ENCODE data around the gene FRMD4A.
"Not testable (repeated sequence)": the region's sequence is repeated elsewhere in the genome, so short reads cannot be mapped to it uniquely, and the experiment has no call there.

The FRMD4A gene

GRCh38 chr10:14253711-14254110, 77.0 kb downstream of the FRMD4A start:
- H3K27me3 Mint-ChIP-seq, result peaks cover 11% of the 10 kb centered on the region
- H3K4me3 Mint-ChIP-seq, result no peak overlapping the region
- no peaks in the 10 kb centered on the region for H3K9me3 Mint-ChIP-seq
- no peak overlapping the region for H3K27ac Mint-ChIP-seq
- CTCF ChIA-PET, result no interaction called here
- no peaks in the 10 kb centered on the region for H3K4me1 Mint-ChIP-seq
- DNase-seq, result no peak
- no peaks in the 10 kb centered on the region for H3K36me3 Mint-ChIP-seq

DNA sequence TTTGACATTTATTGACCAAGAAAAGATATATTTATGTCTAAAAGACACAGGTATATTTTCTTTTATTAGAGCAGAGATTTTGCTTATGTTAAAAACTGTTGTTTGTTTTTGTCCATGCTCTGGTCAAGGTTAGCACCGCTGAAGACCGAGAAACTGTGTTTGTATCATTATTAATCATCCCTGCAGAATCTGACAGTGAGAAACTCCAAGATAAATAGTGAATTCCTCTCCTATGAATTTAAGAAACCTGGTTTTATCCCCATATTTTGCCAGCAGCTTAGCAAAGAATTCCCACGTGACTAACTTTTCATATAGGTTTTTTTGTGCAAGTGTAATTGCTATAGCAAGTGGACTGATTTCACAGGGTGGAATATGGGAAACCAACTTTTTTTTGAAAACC, 77.6 kb downstream of the FRMD4A start:
- H3K27ac Mint-ChIP-seq, result no peak overlapping the region
- H3K27me3 Mint-ChIP-seq, result peaks cover 11% of the 10 kb centered on the region
- H3K4me3 Mint-ChIP-seq, result no peak overlapping the region
- CTCF ChIA-PET, result no interaction called here
- DNase-seq, result no peak
- no peaks in the 10 kb centered on the region for H3K36me3 Mint-ChIP-seq
- H3K9me3 Mint-ChIP-seq, result no peaks in the 10 kb centered on the region
- H3K4me1 Mint-ChIP-seq, result no peaks in the 10 kb centered on the region

GRCh38 chr10:14250496-14251076, 80.1 kb downstream of the FRMD4A start:
- peaks cover 15% of the 10 kb centered on the region for H3K27me3 Mint-ChIP-seq

DNA sequence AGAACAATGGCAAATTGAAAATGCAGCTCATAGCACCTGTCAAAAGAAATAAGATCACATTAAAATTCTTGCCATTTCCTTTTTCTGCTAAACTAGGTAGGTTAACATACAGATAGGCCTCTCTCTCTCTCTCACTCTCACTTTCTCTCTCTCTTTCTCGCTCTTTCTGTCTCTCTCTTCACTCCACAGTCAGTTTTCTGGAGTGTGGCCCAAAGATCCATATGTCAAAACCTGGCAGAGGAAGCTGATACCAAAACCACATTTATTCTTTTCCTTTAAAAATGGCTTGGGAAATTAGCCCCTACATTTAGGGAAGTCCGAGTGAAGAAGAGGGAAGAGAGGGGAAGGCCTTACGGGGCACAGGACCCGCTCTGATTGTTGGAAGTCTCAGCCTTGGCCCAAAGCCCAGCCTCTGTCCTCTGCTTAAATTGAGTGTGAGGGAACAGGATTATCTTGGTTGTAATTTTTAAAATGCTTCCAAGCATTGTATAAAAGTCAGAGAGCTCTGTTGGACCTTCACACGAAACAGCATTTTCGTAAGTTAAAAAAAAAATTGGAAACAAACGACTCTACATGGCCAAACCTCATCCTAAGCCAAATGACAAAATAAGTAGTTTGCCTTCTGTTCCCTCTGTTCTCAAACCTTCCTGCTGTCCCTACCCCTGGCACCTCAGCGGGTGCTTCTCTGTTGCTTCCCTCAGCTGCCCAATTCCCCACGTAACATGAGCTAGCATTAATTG, 83.2 kb downstream of the FRMD4A start:
- no peak overlapping the region for H3K27ac Mint-ChIP-seq
- H3K4me1 Mint-ChIP-seq, result no peaks in the 10 kb centered on the region
- DNase-seq, result no peak
- no peaks in the 10 kb centered on the region for H3K9me3 Mint-ChIP-seq
- CTCF ChIA-PET, result interaction anchor here (0.5 kb wide), 1 partner anchor 241 kb away, joined by 3 read pairs; no protein-coding TSS in a partner anchor
- H3K27me3 Mint-ChIP-seq, result peaks cover 14% of the 10 kb centered on the region
- no peaks in the 10 kb centered on the region for H3K36me3 Mint-ChIP-seq
- no peak overlapping the region for H3K4me3 Mint-ChIP-seq

More at GRCh38 chr10:14250496-14251076, 80.1 kb downstream of the FRMD4A start:
- CTCF ChIA-PET, result no interaction called here
- no peak overlapping the region for H3K4me3 Mint-ChIP-seq
- H3K27ac Mint-ChIP-seq, result no peak overlapping the region
- H3K9me3 Mint-ChIP-seq, result no peaks in the 10 kb centered on the region
- DNase-seq, result no peak
- no peaks in the 10 kb centered on the region for H3K36me3 Mint-ChIP-seq
- H3K4me1 Mint-ChIP-seq, result no peaks in the 10 kb centered on the region

DNA sequence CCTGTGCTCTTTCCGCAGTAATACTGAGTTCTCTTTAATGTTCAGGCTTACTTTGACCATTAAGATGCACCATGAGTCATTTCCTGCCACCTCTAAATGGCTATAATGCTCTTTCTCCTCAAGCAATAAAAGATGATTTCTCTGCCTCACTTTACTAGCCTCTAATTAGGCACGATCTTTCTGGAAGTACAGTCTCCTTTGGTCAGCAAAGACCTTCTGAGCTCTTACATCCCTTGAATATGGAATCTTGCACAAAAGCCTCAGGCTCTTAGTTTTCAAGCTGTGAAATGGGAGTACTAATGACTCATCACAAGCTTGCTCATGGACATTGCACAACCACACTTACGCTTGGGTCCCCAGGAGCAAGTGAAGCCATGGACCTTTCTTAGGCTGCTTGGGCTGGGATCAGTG, 85.9 kb downstream of the FRMD4A start:
- H3K9me3 Mint-ChIP-seq, result no peaks in the 10 kb centered on the region

GRCh38 chr10:14244147-14244546, 86.6 kb downstream of the FRMD4A start:
- Mint-ChIP-seq H3K4me3 (no peak overlapping the region), H3K36me3 (no peaks in the 10 kb centered on the region), H3K27ac (no peak overlapping the region), H3K9me3 (no peaks in the 10 kb centered on the region), H3K27me3 (peaks cover 22% of the 10 kb centered on the region), H3K4me1 (no peaks in the 10 kb centered on the region)
- no peak for DNase-seq
- CTCF ChIA-PET, result no interaction called here

More for the DNA sequence above, 85.9 kb downstream of the FRMD4A start:
- H3K4me3 Mint-ChIP-seq, result no peak overlapping the region
- no peak for DNase-seq
- H3K4me1 Mint-ChIP-seq, result no peaks in the 10 kb centered on the region
- peaks cover 26% of the 10 kb centered on the region for H3K27me3 Mint-ChIP-seq
- no peaks in the 10 kb centered on the region for H3K36me3 Mint-ChIP-seq
- H3K27ac Mint-ChIP-seq, result no peak overlapping the region
- CTCF ChIA-PET, result no interaction called here

- Mint-ChIP-seq H3K9me3 (no peaks in the 10 kb centered on the region), H3K27me3 (peaks cover 22% of the 10 kb centered on the region), H3K27ac (no peak overlapping the region), H3K36me3 (no peaks in the 10 kb centered on the region), H3K4me1 (no peaks in the 10 kb centered on the region), H3K4me3 (no peak overlapping the region)
- DNase-seq, result no peak
- CTCF ChIA-PET, result no interaction called here
These were observed 87.5 kb downstream of the FRMD4A start for GRCh38 chr10:14243221-14243620.

- DNase-seq, result no peak
- Mint-ChIP-seq H3K27ac (no peak overlapping the region), H3K36me3 (no peaks in the 10 kb centered on the region), H3K4me3 (no peak overlapping the region), H3K4me1 (no peaks in the 10 kb centered on the region), H3K9me3 (no peaks in the 10 kb centered on the region), H3K27me3 (peaks cover 24% of the 10 kb centered on the region)
- CTCF ChIA-PET, result no interaction called here
These were observed 89.5 kb downstream of the FRMD4A start for GRCh38 chr10:14241196-14241595.

DNA sequence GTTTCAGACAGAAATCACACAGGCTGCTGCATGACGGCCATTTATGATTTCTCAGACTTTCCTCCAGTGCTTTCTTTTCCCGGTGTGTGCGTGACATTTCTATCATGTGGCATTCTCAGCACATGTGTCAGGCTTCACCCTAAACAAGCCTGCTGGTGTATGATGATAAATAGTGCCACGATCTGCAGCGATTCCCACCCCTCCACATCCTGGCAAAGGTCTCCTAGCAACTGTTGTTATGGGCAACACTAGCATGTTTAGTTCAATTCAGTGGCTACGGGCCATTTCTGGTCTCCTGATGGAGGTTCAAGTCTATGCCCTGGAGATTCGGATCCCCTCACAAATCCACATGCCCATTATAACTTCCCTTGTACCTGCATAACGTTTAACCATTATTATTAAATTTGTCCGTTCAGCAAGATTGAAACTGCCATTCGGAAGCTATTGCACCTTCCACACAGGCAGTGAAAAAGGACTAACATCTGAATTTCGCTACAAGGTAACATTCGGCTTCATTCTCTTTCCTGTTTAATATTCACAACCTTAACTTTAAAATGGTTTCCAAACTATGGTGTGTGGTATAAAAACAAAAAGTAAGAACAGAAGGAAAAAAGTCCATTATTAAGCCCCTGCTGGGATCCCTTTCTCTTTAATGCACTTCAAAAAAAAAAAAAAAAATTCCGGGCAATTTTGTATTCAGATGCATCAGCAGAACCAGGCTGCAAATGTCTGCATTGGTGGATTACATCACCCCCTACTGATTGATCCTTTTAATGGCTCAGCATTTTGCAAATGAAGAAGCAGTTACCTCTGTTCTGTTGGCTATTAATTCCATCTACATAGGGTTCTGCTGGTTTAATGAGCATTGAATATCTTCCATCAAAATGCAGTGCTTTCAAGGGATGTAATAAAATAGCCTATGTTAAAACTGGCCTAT, 90.2 kb downstream of the FRMD4A start:
- H3K27ac Mint-ChIP-seq, result no peak overlapping the region

GRCh38 chr10:14238659-14239058, 92.1 kb downstream of the FRMD4A start:
- H3K9me3 Mint-ChIP-seq, H3K4me1 Mint-ChIP-seq, CTCF ChIA-PET, H3K36me3 Mint-ChIP-seq, H3K4me3 Mint-ChIP-seq, H3K27ac Mint-ChIP-seq, DNase-seq: not testable (repeated sequence)
- H3K27me3 Mint-ChIP-seq, result peaks cover 24% of the 10 kb centered on the region

More for the DNA sequence above, 90.2 kb downstream of the FRMD4A start:
- Mint-ChIP-seq H3K9me3 (no peaks in the 10 kb centered on the region), H3K27me3 (peaks cover 28% of the 10 kb centered on the region), H3K4me1 (no peaks in the 10 kb centered on the region), H3K4me3 (no peak overlapping the region), H3K36me3 (no peaks in the 10 kb centered on the region)
- CTCF ChIA-PET, result no interaction called here
- DNase-seq, result no peak

GRCh38 chr10:14236341-14236740, 94.4 kb downstream of the FRMD4A start:
- Mint-ChIP-seq H3K27me3 (peaks cover 22% of the 10 kb centered on the region), H3K27ac (no peak overlapping the region), H3K4me1 (peaks cover 6% of the 10 kb centered on the region), H3K36me3 (no peaks in the 10 kb centered on the region), H3K4me3 (no peak overlapping the region), H3K9me3 (peaks cover 2% of the 10 kb centered on the region)
- no peak for DNase-seq
- CTCF ChIA-PET, result no interaction called here

GRCh38 chr10:14235566-14236195, 95.0 kb downstream of the FRMD4A start:
- H3K27ac Mint-ChIP-seq, result no peak overlapping the region
- CTCF ChIA-PET, result no interaction called here
- peaks cover 20% of the 10 kb centered on the region for H3K27me3 Mint-ChIP-seq
- H3K36me3 Mint-ChIP-seq, result no peaks in the 10 kb centered on the region
- peaks cover 12% of the 10 kb centered on the region for H3K4me1 Mint-ChIP-seq
- no peak for DNase-seq
- H3K9me3 Mint-ChIP-seq, result peaks cover 2% of the 10 kb centered on the region
- H3K4me3 Mint-ChIP-seq, result no peak overlapping the region

DNA sequence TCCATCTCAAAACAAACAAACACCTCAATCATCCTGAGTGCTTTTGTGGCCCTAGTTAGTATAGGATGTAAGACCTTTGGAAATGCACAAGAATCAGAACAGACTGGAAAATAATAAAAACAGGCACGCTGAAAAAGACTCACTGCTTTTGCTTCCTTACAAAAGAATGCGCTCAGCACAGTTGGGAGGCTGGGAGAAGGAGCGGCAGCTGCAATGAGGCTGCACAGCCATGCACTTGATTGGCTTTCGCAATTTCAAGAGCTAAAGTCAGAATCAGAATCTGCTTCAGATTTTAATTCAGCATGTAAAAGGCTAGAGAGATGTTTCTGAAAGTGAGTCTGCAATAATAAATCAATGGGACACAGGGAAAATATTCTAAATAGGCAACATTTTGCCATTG, 97.2 kb downstream of the FRMD4A start:
- CTCF ChIA-PET, result no interaction called here
- no peaks in the 10 kb centered on the region for H3K36me3 Mint-ChIP-seq
- no peak overlapping the region for H3K27ac Mint-ChIP-seq
- DNase-seq, result no peak
- H3K4me1 Mint-ChIP-seq, result peaks cover 12% of the 10 kb centered on the region
- H3K9me3 Mint-ChIP-seq, result peaks cover 2% of the 10 kb centered on the region
- peaks cover 14% of the 10 kb centered on the region for H3K27me3 Mint-ChIP-seq
- H3K4me3 Mint-ChIP-seq, result no peak overlapping the region

- Mint-ChIP-seq H3K27me3 (peaks cover 20% of the 10 kb centered on the region), H3K4me1 (peaks cover 12% of the 10 kb centered on the region)
- H3K36me3 Mint-ChIP-seq, H3K9me3 Mint-ChIP-seq, DNase-seq, H3K4me3 Mint-ChIP-seq, CTCF ChIA-PET, H3K27ac Mint-ChIP-seq: not testable (repeated sequence)
These were observed 101.9 kb downstream of the FRMD4A start for GRCh38 chr10:14228798-14229197.
